ENCODE data around the gene CTSC. TPM values are rescaled to one million over a fixed set of nuclear protein-coding genes. Genes with fewer than 3 reads are reported as not detected.

CTSC gene
- total RNA-seq, 1 experiment from 2014 or later = 80.2 TPM

DNA sequence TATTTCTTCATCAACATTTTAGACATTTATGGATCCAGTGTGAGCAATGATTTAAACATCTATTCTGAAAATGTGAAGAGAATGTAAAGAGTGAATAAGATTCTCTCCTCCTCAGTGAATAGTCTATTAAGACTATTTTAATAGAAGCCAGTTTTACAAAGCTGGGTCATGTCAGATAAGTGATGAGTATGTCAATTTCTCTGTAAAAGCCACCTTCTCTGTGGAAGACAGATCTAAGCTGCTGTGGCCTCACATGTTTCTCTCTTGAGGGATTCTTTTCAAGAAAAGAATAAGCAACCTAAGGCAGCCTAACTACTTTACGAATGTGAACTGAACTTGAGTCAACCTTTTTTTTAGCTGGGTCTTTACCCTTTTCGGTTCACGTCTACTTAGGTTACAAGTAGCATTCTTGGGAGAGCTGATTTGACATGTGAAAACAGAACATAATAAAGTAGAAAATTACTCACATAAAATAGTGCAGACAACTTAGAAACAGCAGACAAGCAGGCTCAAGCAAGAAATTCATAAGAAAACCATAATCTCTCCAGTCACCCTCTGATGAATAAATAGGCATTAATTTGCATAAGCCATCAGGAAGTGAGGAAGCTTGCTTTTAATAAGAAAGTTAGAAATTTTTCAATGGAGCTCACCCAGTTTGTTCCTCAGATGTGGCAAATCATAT, 9.9 kb downstream of the CTSC start:
- in situ Hi-C loops (cut with HindIII; ENCODE audit: low pct_unique_long_range_greater_than_20kb, low sequenced_read_pairs) (no loop called here), intact Hi-C loops (cut with micrococcal nuclease; ENCODE audit: unreplicated experiment) (loop anchor here (5.0 kb wide), 1 partner anchor 360 kb away; no protein-coding TSS in a partner anchor)
- Histone ChIP-seq H3K27ac (ENCODE audit: low read length) (no peak overlapping the region), H3K36me3 (ENCODE audit: control insufficient read depth, insufficient read depth, low read length) (no peaks in the 10 kb centered on the region; the same call in 1 of the 2 replicates), H3K4me3 (ENCODE audit: low read depth in 2 of 2, low read length in 2 of 2) (no peak overlapping the region), H3K9me3 (ENCODE audit: control insufficient read depth, insufficient read depth, low read depth, low read length) (no peaks in the 10 kb centered on the region), H3K4me1 (ENCODE audit: control insufficient read depth, insufficient read depth, low read length) (no peaks in the 10 kb centered on the region), H3K27me3 (ENCODE audit: control insufficient read depth, insufficient read depth, low read length) (no peaks in the 10 kb centered on the region)
- no TSS peak for BruUV-seq (replicated peaks)
- ATAC-seq (no peak), DNase-seq (ENCODE audit: low read depth, low spot score) (no peak)
- TF ChIP-seq SIN3A (IDR thresholded peaks at IDR 0.05; ENCODE audit: borderline replicate concordance, insufficient read depth, low read depth, low read length) (no peak), TCF7L2 (IDR thresholded peaks at IDR 0.05; ENCODE audit: low read depth, low read length) (no peak), POLR2AphosphoS5 (IDR thresholded peaks at IDR 0.05; ENCODE audit: low read depth, low read length) (no peak)
- TF ChIP-seq, protein P1, sequence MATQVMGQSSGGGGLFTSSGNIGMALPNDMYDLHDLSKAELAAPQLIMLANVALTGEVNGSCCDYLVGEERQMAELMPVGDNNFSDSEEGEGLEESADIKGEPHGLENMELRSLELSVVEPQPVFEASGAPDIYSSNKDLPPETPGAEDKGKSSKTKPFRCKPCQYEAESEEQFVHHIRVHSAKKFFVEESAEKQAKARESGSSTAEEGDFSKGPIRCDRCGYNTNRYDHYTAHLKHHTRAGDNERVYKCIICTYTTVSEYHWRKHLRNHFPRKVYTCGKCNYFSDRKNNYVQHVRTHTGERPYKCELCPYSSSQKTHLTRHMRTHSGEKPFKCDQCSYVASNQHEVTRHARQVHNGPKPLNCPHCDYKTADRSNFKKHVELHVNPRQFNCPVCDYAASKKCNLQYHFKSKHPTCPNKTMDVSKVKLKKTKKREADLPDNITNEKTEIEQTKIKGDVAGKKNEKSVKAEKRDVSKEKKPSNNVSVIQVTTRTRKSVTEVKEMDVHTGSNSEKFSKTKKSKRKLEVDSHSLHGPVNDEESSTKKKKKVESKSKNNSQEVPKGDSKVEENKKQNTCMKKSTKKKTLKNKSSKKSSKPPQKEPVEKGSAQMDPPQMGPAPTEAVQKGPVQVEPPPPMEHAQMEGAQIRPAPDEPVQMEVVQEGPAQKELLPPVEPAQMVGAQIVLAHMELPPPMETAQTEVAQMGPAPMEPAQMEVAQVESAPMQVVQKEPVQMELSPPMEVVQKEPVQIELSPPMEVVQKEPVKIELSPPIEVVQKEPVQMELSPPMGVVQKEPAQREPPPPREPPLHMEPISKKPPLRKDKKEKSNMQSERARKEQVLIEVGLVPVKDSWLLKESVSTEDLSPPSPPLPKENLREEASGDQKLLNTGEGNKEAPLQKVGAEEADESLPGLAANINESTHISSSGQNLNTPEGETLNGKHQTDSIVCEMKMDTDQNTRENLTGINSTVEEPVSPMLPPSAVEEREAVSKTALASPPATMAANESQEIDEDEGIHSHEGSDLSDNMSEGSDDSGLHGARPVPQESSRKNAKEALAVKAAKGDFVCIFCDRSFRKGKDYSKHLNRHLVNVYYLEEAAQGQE (IDR thresholded peaks at IDR 0.05; ENCODE audit: insufficient read depth in 1 of 2, low read depth in 2 of 2, low read length in 1 of 2) = no peak
- TF ChIP-seq, protein P2, sequence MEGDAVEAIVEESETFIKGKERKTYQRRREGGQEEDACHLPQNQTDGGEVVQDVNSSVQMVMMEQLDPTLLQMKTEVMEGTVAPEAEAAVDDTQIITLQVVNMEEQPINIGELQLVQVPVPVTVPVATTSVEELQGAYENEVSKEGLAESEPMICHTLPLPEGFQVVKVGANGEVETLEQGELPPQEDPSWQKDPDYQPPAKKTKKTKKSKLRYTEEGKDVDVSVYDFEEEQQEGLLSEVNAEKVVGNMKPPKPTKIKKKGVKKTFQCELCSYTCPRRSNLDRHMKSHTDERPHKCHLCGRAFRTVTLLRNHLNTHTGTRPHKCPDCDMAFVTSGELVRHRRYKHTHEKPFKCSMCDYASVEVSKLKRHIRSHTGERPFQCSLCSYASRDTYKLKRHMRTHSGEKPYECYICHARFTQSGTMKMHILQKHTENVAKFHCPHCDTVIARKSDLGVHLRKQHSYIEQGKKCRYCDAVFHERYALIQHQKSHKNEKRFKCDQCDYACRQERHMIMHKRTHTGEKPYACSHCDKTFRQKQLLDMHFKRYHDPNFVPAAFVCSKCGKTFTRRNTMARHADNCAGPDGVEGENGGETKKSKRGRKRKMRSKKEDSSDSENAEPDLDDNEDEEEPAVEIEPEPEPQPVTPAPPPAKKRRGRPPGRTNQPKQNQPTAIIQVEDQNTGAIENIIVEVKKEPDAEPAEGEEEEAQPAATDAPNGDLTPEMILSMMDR (IDR thresholded peaks at IDR 0.05) = no peak
- CTCF ChIA-PET = no interaction called here
- POLR2A ChIA-PET = no interaction called here

DNA sequence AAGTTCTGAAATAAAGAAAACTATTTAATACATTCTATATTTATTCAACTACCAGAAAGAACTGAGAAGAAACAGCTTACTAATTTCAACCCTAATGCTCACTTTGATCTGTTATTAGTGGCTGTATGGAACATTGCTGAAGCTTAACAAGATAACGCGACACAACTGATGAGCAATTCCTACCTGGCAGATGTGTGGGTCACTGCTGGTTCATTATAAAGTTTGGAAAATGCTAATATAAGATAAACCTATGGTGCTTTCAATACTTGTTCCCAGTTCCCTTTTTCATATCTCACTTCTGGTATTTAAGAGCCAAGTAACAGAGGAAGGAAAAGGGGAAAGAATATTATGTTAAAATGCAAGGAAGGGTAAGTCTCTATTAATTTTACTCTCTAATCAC, 10.5 kb downstream of the CTSC start:
- ChIA-PET POLR2A (interaction anchor here (0.6 kb wide), 1 partner anchor 10 kb away, joined by 6 read pairs; no protein-coding TSS in a partner anchor), CTCF (no interaction called here)
- BruUV-seq (replicated peaks) = no TSS peak
- H3K9me3 ChIP-seq (ENCODE audit: control insufficient read depth, insufficient read depth, low read depth, low read length) = no peaks in the 10 kb centered on the region
- no peaks in the 10 kb centered on the region for H3K4me1 ChIP-seq (ENCODE audit: control insufficient read depth, insufficient read depth, low read length)
- intact Hi-C loops (cut with micrococcal nuclease; ENCODE audit: unreplicated experiment) = loop anchor here (5.0 kb wide), 1 partner anchor 360 kb away; no protein-coding TSS in a partner anchor
- TF ChIP-seq, protein P1 (IDR thresholded peaks at IDR 0.05; ENCODE audit: insufficient read depth in 1 of 2, low read depth in 2 of 2, low read length in 1 of 2) = no peak
- TF ChIP-seq, protein P2 (IDR thresholded peaks at IDR 0.05) = no peak
- TF ChIP-seq TCF7L2 (IDR thresholded peaks at IDR 0.05; ENCODE audit: low read depth, low read length) (no peak), SIN3A (IDR thresholded peaks at IDR 0.05; ENCODE audit: borderline replicate concordance, insufficient read depth, low read depth, low read length) (no peak), POLR2AphosphoS5 (IDR thresholded peaks at IDR 0.05; ENCODE audit: low read depth, low read length) (no peak)
- no peaks in the 10 kb centered on the region for H3K27me3 ChIP-seq (ENCODE audit: control insufficient read depth, insufficient read depth, low read length)
- H3K4me3 ChIP-seq (ENCODE audit: low read depth in 2 of 2, low read length in 2 of 2) = no peak overlapping the region
- H3K36me3 ChIP-seq (ENCODE audit: control insufficient read depth, insufficient read depth, low read length) = no peaks in the 10 kb centered on the region
- no peak for ATAC-seq
- no peak overlapping the region for H3K27ac ChIP-seq (ENCODE audit: low read length)
- in situ Hi-C loops (cut with HindIII; ENCODE audit: low pct_unique_long_range_greater_than_20kb, low sequenced_read_pairs) = no loop called here
- no peak for DNase-seq (ENCODE audit: low read depth, low spot score)
